Pancreas (tissue), 10 donors: ENCODE data around the gene GAP43. TPM values are rescaled to one million over a fixed set of nuclear protein-coding genes. Genes with fewer than 3 reads are reported as not detected.

Experiments used
- ATAC-seq, 4 donors: fragments of 200-7000 bp; cut with Tn5 transposase; one replicate each; pipeline versions ENCODE4 v1.8.0 to v1.9.1; 2020; ENCODE audit warnings: mild to moderate bottlenecking in 4 of 4, moderate library complexity in 4 of 4
- DNase-seq, 6 donors: peaks; one replicate each; pipeline ENCODE4 v3.0.0-alpha.2; 2020
- FAIRE-seq: peaks from 2 replicates; lab custom pipeline; 2012; peaks lifted over from hg19 to GRCh38; lab: Jason Lieb, UNC
- H3K27ac ChIP-seq, 4 donors: fragments of 200-600 bp; sonication (generic); 1 replicate in 3 of 4; 2 replicates in 1 of 4; pipeline versions ENCODE4 v1.5.0 to v1.8.0; 2020
- H3K27me3 ChIP-seq, 4 donors: fragments of 200-600 bp; one replicate each; pipeline ENCODE4 v1.8.0; 2021
- H3K36me3 ChIP-seq, 3 donors: fragments of 200-600 bp; sonication (generic) in 1 of 3; one replicate each; pipeline versions ENCODE4 v1.5.0 to v1.8.0; 2020 to 2021
- H3K4me1 ChIP-seq, 3 donors: fragments of 200-600 bp; one replicate each; pipeline ENCODE4 v1.8.0; 2021
- H3K4me3 ChIP-seq, 4 donors: fragments of 200-600 bp; sonication (generic) in 2 of 4; one replicate each; pipeline versions ENCODE4 v1.5.0 to v1.8.0; 2020 to 2021
- H3K9me3 ChIP-seq, 4 donors: fragments of 200-600 bp; one replicate each; pipeline ENCODE4 v1.8.0; 2021
- CTCF ChIP-seq, 4 donors: fragments of 200-600 bp; sonication (generic) in 3 of 4; IDR thresholded peaks; one replicate each; pipeline versions ENCODE4 v1.5.0 to v1.8.0; 2021; ENCODE audit warnings: antibody characterized with exemption in 4 of 4
- WGBS, 2 donors: extraction: QIAGEN DNeasy Blood & Tissue Kit; methylation state at CpG; one replicate each; pipeline ENCODE4 v1.1.7; 2013; 5-methylcytosine and 5-hydroxymethylcytosine counted together
- intact Hi-C, 3 donors: fragments of 100-400 bp; cut with DNase I; formaldehyde crosslinking; loops; one replicate each; pipeline versions ENCODE4 v1.11.1 to v1.14.2; 2022
- polyA plus RNA-seq, 2 donors: library from polyadenylated mRNA; stranded (reverse); fragments of 200-250 nt; gene quantifications; one replicate each; pipeline ENCODE4 v1.2.3, GENCODE V29; 2013
- total RNA-seq, 6 donors: library from RNA; stranded (reverse); fragmentation: NEBNext Ultra II Directional in 4 of 6; extraction: Animal tissue kit (Norgen Biotek cat#: 25700) in 4 of 6; gene quantifications; one replicate each; pipeline versions ENCODE4 v1.2.1 to v1.2.4, GENCODE V29; 2021 to 2023
- donor health status: healthy with polysubstance abuse.
- donor health status: DM: no; HTN: no; CAD: no; lungs with moderate emphysema.
- donor health status: DM: no; HTN: no; CAD: no.
- donor health status: control.
- donor health status: control.
- donor health status: Bipolar disorder and iron deficiency.
- donor health status: DM: yes; HTN: yes; CAD: no.
- donor health status: DM: no; HTN: no; CAD: no.
- donor health status: DM: no; HTN: no; CAD: no.
- donor health status: DM: yes; HTN: yes; CAD: no.

Gene GAP43
- total and polyA plus RNA-seq, 8 donors = 0.09 to 2.2 (median 0.21) TPM

- H3K27me3 ChIP-seq = peaks cover 0 to 2% (median 0%) of the 10 kb centered on the region in 4 donors
- no peaks in the 10 kb centered on the region for H3K9me3 ChIP-seq
- FAIRE-seq (no peak), ATAC-seq (no peak), DNase-seq (no peak)
- no peak for TF ChIP-seq CTCF (IDR thresholded peaks at IDR 0.05)
- H3K4me1 ChIP-seq = no peaks in the 10 kb centered on the region
- no peaks in the 10 kb centered on the region for H3K36me3 ChIP-seq
- no peak overlapping the region for H3K4me3 ChIP-seq
- 81 to 83% methylated on average over 3 of the region's 3 CpGs for WGBS, 2 donors
- intact Hi-C loops = no loop called here
- no peak overlapping the region for H3K27ac ChIP-seq
Observed at GRCh38 chr3:115633467-115633866, 10.2 kb downstream of the GAP43 start.

- Histone ChIP-seq H3K27ac (no peak overlapping the region), H3K9me3 (no peaks in the 10 kb centered on the region), H3K4me3 (no peak overlapping the region), H3K27me3 (peaks cover 0 to 2% (median 0%) of the 10 kb centered on the region in 4 donors), H3K4me1 (no peaks in the 10 kb centered on the region), H3K36me3 (no peaks in the 10 kb centered on the region)
- intact Hi-C loops = no loop called here
- TF ChIP-seq CTCF (IDR thresholded peaks at IDR 0.05) = no peak
- no peak for ATAC-seq
- no peak for FAIRE-seq
- WGBS, 2 donors = 75 to 76% methylated on average over 2 of the region's 2 CpGs
- no peak for DNase-seq
Observed at GRCh38 chr3:115634052-115634451, 10.7 kb downstream of the GAP43 start.

GRCh38 chr3:115635406-115635805 lies 12.1 kb downstream of the GAP43 start:
- no peak for FAIRE-seq
- WGBS, 2 donors = 65 to 72% methylated on average over 1 of the region's 1 CpG

GRCh38 chr3:115638241-115638640 lies 14.9 kb downstream of the GAP43 start:
- Histone ChIP-seq H3K4me3 (no peak overlapping the region), H3K9me3 (no peaks in the 10 kb centered on the region), H3K36me3 (no peaks in the 10 kb centered on the region), H3K27me3 (no peaks in the 10 kb centered on the region), H3K27ac (no peak overlapping the region), H3K4me1 (no peaks in the 10 kb centered on the region)
- no peak for TF ChIP-seq CTCF (IDR thresholded peaks at IDR 0.05)
- WGBS, 2 donors = 97 to 98% methylated on average over 1 of the region's 1 CpG
- FAIRE-seq (no peak), DNase-seq (no peak), ATAC-seq (no peak)
- intact Hi-C loops = no loop called here

More at GRCh38 chr3:115635406-115635805, 12.1 kb downstream of the GAP43 start:
- no peak overlapping the region for H3K27ac ChIP-seq
- ATAC-seq (no peak), DNase-seq (no peak)
- TF ChIP-seq CTCF (IDR thresholded peaks at IDR 0.05) = no peak
- H3K4me3 ChIP-seq = no peak overlapping the region
- H3K36me3 ChIP-seq = no peaks in the 10 kb centered on the region
- no peaks in the 10 kb centered on the region for H3K4me1 ChIP-seq
- H3K9me3 ChIP-seq = no peaks in the 10 kb centered on the region
- intact Hi-C loops = no loop called here
- H3K27me3 ChIP-seq = peaks cover 0 to 2% (median 0%) of the 10 kb centered on the region in 4 donors

GRCh38 chr3:115638991-115639390 lies 15.7 kb downstream of the GAP43 start:
- Histone ChIP-seq H3K27me3 (no peaks in the 10 kb centered on the region), H3K4me3 (no peak overlapping the region), H3K27ac (no peak overlapping the region), H3K36me3 (no peaks in the 10 kb centered on the region), H3K4me1 (no peaks in the 10 kb centered on the region), H3K9me3 (no peaks in the 10 kb centered on the region)
- no peak for FAIRE-seq
- intact Hi-C loops = no loop called here
- no peak for DNase-seq
- no peak for ATAC-seq
- no peak for TF ChIP-seq CTCF (IDR thresholded peaks at IDR 0.05)
- WGBS, 2 donors = 73 to 80% methylated on average over 1 of the region's 1 CpG
